GM19035 (cell line): ENCODE measurements around the gene ZFHX3.
A peak's percentile ranks its signal among the peaks of the same experiment; 100 is the strongest.

Experiments used
- ATAC-seq: cut with Tn5 transposase; IDR thresholded peaks from one replicate; pipeline ENCODE4 v1.9.1; 2021; ENCODE audit not compliant: unreplicated experiment

The ZFHX3 gene

GRCh38 chr16:73069581-73070262 is 21.8 kb upstream of the ZFHX3 start:
- no peak for ATAC-seq

DNA sequence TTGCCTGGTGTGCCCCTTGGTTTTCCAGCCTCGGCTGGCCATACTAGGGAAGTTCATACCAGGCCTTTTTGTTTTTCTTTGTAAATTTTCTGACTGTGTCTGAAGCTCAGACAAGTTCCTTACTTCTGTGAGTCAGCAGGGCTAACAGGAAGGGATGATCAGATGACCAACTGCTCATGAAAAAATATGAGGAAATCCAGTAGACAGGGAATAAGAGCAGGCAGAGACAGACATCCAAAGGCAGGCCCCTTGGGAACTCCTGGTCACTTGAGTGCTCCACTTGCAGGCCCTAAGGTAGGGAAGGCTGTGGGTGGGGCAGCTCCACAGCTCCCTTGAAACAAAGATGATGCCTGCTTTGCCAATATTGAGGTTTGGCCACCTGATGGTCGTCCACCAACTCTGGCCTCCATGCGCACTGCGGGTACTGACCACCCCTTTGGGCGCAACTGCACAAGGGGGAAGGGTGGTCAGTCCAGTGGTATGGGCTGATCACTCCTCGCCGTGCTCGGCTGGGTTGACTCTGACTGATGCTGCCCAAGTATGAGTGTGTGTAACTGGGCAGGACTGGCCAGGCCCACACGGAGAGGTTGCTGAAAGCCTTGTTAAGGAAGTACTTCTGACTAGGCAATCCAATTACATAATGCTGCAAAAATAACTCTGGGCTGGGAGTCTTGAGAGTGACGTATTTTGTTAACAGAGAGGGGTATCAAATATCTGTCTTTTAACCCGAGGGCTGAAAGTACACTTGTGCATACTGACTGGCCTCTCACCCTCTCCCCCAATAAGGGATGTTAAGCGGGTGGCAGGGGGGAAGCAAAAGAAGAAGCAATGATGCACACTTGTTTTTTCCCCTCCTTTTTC is 20.8 kb upstream of the ZFHX3 start:
- no peak for ATAC-seq

GRCh38 chr16:73067671-73068540 is 20.0 kb upstream of the ZFHX3 start:
- no peak for ATAC-seq

GRCh38 chr16:73066927-73067670 is 19.2 kb upstream of the ZFHX3 start:
- ATAC-seq = no peak

DNA sequence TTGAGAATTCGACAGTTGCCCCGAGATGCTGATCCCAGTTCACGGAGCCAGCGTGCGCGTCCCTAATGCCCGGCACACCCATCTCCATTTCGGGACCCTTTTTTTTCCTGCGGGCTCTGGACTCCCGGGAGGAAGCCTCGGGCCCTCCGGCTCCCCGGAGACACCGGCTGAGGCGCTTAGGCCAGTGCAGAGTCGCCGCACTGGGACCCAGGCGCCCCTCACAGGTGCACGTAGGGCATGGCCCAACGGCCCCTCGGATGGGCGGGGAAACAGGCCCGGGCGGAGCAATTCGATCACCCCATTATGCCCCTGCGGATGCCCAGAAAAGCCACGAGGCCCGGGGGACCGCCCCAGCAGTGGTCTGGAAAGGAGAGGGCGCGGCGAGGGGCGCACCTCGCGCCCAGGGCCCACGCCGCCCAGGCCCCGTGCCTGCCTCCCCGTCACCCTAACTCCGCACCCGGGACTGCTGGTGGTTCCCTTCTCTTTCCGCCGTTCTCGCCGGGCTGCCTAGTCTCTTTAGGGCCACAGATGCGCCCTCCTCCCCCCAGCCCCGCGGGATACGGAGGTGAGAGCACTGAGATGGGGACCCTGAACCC is 18.5 kb upstream of the ZFHX3 start:
- no peak for ATAC-seq

- ATAC-seq = no peak
Measured at GRCh38 chr16:73065632-73066330, 17.9 kb upstream of the ZFHX3 start.

GRCh38 chr16:73064994-73065545 is 17.1 kb upstream of the ZFHX3 start:
- no peak for ATAC-seq

GRCh38 chr16:73064212-73064993 is 16.5 kb upstream of the ZFHX3 start:
- no peak for ATAC-seq

GRCh38 chr16:73063854-73064211 is 15.9 kb upstream of the ZFHX3 start:
- no peak for ATAC-seq

GRCh38 chr16:73062743-73063733 is 15.1 kb upstream of the ZFHX3 start:
- ATAC-seq = no peak

GRCh38 chr16:73062001-73062616 is 14.2 kb upstream of the ZFHX3 start:
- no peak for ATAC-seq

DNA sequence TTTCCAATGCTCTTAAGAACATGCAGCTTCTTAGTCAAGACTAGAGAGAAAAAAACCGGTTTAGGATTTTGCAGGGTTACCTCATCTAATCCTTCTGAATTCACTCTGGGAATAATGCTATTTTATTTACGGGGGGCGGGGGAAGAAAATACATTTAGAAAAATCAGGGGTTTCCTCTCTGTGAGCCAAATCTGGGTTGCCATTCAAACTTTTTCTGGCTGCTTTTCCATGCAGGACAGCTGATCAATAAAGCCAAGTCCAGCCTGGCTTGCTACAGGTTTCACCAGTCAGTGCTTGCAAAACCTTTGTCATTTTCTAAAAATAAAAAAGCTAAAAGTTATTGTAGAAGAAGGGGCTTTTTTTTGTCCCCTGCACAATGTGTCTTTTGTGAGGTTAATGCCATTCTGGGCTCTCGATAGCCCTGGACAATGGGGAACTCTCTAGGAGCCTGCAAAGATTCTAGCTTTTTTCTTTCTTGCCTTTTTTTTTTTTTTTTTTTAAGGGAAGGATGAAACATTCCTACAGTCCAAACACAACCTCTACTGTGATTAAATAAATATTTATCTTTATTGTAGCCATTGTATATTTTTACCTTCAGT is 13.1 kb upstream of the ZFHX3 start:
- ATAC-seq = no peak

- ATAC-seq = no peak
Measured at GRCh38 chr16:73059779-73060615, 12.1 kb upstream of the ZFHX3 start.

GRCh38 chr16:73058616-73059409 is 10.9 kb upstream of the ZFHX3 start:
- peak; percentile 37 for ATAC-seq

DNA sequence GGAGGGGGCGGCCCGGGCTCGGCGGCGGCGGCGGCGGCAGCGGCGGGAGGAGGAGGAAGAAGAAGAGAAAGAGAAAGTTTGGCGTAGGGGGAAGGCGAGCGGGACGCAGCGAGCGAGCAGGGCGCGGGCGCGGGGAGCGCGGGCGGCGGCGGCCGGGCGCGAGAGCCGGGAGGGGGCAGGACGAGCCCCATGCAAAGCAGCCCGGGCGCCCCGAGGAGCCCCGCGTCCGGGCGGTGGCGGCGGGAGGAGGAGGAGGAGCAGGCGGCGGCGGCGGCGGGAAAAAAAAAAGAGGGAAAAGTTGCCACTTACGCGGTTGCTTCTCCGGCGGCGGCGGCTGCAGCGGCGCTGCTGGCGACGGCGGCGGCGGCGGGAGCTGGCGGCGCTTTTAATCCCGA is 10.3 kb upstream of the ZFHX3 start:
- ATAC-seq = peak; percentile 76
